Measurements from ENCODE around the gene TPD52L1.

DNA sequence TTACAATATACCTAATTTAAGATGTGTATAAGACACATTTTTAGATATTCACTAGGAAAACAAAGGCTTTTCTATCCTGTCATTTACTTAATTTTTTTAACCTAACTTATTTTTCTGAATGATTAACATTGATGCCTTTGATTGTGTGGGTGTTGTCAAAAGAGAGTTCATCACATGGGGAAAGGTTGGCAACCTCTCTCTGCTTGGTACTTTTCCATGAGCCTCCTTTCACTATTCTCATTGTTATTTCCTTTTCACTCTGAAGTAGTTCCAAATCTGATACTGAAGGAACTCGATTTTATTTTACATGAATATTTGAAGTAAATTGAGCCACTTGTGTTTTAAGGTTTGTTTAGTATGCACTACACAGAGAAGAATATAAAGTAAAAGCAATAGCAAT lies 35.9 kb downstream of the TPD52L1 start:
- TF ChIP-seq ZFP37 (CRISPR knock-in tag; IDR thresholded peaks at IDR 0.05; ENCODE audit: borderline replicate concordance) = no peak
- no peak for TF ChIP-seq MED1 (CRISPR knock-in tag; IDR thresholded peaks at IDR 0.05)
- no peak for TF ChIP-seq HNRNPK (IDR thresholded peaks at IDR 0.05; ENCODE audit: low read depth, low read length, poor library complexity, severe bottlenecking)
- no peak for TF ChIP-seq CTCF (CRISPR knock-in tag; IDR thresholded peaks at IDR 0.05)
- TF ChIP-seq EP300 (IDR thresholded peaks at IDR 0.05; ENCODE audit: low read depth in 2 of 2, low read length in 2 of 2) = no peak
- TF ChIP-seq EP300 (CRISPR knock-in tag; IDR thresholded peaks at IDR 0.05; ENCODE audit: borderline replicate concordance) = no peak
- TF ChIP-seq ZBTB1 (CRISPR knock-in tag; IDR thresholded peaks at IDR 0.05; ENCODE audit: borderline replicate concordance) = no peak
- TF ChIP-seq FOSL1 (CRISPR knock-in tag; IDR thresholded peaks at IDR 0.05; ENCODE audit: borderline replicate concordance) = no peak
- no peak for TF ChIP-seq POLR2A (IDR thresholded peaks at IDR 0.05; ENCODE audit: insufficient read depth in 1 of 2, low read depth in 2 of 2, low read length in 2 of 2)
- no peak for TF ChIP-seq ZNF24 (IDR thresholded peaks at IDR 0.05)
- no peak for TF ChIP-seq ZNF781 (CRISPR knock-in tag; IDR thresholded peaks at IDR 0.05; ENCODE audit: borderline replicate concordance, not compliant biosample characterization)
- TF ChIP-seq, protein P1, sequence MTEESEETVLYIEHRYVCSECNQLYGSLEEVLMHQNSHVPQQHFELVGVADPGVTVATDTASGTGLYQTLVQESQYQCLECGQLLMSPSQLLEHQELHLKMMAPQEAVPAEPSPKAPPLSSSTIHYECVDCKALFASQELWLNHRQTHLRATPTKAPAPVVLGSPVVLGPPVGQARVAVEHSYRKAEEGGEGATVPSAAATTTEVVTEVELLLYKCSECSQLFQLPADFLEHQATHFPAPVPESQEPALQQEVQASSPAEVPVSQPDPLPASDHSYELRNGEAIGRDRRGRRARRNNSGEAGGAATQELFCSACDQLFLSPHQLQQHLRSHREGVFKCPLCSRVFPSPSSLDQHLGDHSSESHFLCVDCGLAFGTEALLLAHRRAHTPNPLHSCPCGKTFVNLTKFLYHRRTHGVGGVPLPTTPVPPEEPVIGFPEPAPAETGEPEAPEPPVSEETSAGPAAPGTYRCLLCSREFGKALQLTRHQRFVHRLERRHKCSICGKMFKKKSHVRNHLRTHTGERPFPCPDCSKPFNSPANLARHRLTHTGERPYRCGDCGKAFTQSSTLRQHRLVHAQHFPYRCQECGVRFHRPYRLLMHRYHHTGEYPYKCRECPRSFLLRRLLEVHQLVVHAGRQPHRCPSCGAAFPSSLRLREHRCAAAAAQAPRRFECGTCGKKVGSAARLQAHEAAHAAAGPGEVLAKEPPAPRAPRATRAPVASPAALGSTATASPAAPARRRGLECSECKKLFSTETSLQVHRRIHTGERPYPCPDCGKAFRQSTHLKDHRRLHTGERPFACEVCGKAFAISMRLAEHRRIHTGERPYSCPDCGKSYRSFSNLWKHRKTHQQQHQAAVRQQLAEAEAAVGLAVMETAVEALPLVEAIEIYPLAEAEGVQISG (CRISPR knock-in tag; IDR thresholded peaks at IDR 0.05) = no peak
- no peak for TF ChIP-seq PCBP2 (optimal IDR thresholded peaks at IDR 0.05; ENCODE audit: low read depth, low read length, poor library complexity, severe bottlenecking)
- TF ChIP-seq NFYB (CRISPR knock-in tag; IDR thresholded peaks at IDR 0.05) = no peak
